GM18505 (cell line): ENCODE data around the gene ARR3.
"Not testable (repeated sequence)": the region's sequence is repeated elsewhere in the genome, so short reads cannot be mapped to it uniquely, and the experiment has no call there.

Experiments used
- ATAC-seq: cut with Tn5 transposase; IDR thresholded peaks from one replicate; pipeline ENCODE4 v1.9.1; 2021; ENCODE audit not compliant: unreplicated experiment
- POLR2A ChIP-seq: IDR thresholded peaks from 4 replicates; pipeline ENCODE4 v1.6.1; 2011; ENCODE audit warnings: borderline replicate concordance; ENCODE audit not compliant: insufficient read depth, insufficient read length; ENCODE audit errors: extremely low read depth

Gene ARR3

GRCh38 chrX:70257423-70258288 is 10.5 kb upstream of the ARR3 start:
- no peak for TF ChIP-seq POLR2A
- no peak for ATAC-seq

GRCh38 chrX:70260104-70260503 is 8.0 kb upstream of the ARR3 start, which contains the start of gene P2RY4:
Gene P2RY4 (minus strand): TSS chrX:70260204. CDS start chrX:70259624, 580 bp downstream.
- TF ChIP-seq POLR2A, result no peak
- no peak for ATAC-seq

- no peak for ATAC-seq
- no peak for TF ChIP-seq POLR2A
Observed at GRCh38 chrX:70262952-70263567, 5.1 kb upstream of the ARR3 start.

GRCh38 chrX:70264784-70265183 is 3.4 kb upstream of the ARR3 start:
- no peak for ATAC-seq
- no peak for TF ChIP-seq POLR2A

- not testable (repeated sequence) for ATAC-seq
Observed at GRCh38 chrX:70274029-70274428, 5.9 kb downstream of the ARR3 start.

GRCh38 chrX:70279081-70279480 is 10.9 kb downstream of the ARR3 start:
- ATAC-seq, result no peak
- TF ChIP-seq POLR2A, result no peak

GRCh38 chrX:70280573-70280972 is 12.4 kb downstream of the ARR3 start:
- no peak for ATAC-seq
- no peak for TF ChIP-seq POLR2A

GRCh38 chrX:70281951-70282350 is 13.8 kb downstream of the ARR3 start, which contains the start of gene RAB41:
Gene RAB41 (plus strand): TSS chrX:70282172. CDS start chrX:70282218, 46 bp downstream.
- ATAC-seq, result no peak
- TF ChIP-seq POLR2A, result no peak

GRCh38 chrX:70289168-70289792 is 21.1 kb downstream of the ARR3 start:
- TF ChIP-seq POLR2A, result no peak
- no peak for ATAC-seq

GRCh38 chrX:70289793-70290770 is 21.9 kb downstream of the ARR3 start, which contains the start of the genes KIF4A and PDZD11:
Gene KIF4A (plus strand): TSS chrX:70290104. CDS start chrX:70290459, 355 bp downstream.
Gene PDZD11 (minus strand): TSS chrX:70289927. CDS start chrX:70289341, 586 bp downstream.
- TF ChIP-seq POLR2A, result peak; percentile 85
- peak; percentile 95 for ATAC-seq

GRCh38 chrX:70292788-70293187 is 24.7 kb downstream of the ARR3 start:
- no peak for TF ChIP-seq POLR2A
- no peak for ATAC-seq

- ATAC-seq, result no peak
- no peak for TF ChIP-seq POLR2A
Observed at GRCh38 chrX:70293621-70294020, 25.5 kb downstream of the ARR3 start.
